ENCODE results near the gene FAM161A. TPM values are rescaled to one million over a fixed set of nuclear protein-coding genes. Genes with fewer than 3 reads are reported as not detected.

FAM161A gene, protein sequence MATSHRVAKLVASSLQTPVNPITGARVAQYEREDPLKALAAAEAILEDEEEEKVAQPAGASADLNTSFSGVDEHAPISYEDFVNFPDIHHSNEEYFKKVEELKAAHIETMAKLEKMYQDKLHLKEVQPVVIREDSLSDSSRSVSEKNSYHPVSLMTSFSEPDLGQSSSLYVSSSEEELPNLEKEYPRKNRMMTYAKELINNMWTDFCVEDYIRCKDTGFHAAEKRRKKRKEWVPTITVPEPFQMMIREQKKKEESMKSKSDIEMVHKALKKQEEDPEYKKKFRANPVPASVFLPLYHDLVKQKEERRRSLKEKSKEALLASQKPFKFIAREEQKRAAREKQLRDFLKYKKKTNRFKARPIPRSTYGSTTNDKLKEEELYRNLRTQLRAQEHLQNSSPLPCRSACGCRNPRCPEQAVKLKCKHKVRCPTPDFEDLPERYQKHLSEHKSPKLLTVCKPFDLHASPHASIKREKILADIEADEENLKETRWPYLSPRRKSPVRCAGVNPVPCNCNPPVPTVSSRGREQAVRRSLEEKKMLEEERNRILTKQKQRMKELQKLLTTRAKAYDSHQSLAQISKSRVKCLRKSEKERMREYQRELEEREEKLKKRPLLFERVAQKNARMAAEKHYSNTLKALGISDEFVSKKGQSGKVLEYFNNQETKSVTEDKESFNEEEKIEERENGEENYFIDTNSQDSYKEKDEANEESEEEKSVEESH
- 1 to 10 TPM; 2.7 to 3.2 TPM for total RNA-seq

DNA sequence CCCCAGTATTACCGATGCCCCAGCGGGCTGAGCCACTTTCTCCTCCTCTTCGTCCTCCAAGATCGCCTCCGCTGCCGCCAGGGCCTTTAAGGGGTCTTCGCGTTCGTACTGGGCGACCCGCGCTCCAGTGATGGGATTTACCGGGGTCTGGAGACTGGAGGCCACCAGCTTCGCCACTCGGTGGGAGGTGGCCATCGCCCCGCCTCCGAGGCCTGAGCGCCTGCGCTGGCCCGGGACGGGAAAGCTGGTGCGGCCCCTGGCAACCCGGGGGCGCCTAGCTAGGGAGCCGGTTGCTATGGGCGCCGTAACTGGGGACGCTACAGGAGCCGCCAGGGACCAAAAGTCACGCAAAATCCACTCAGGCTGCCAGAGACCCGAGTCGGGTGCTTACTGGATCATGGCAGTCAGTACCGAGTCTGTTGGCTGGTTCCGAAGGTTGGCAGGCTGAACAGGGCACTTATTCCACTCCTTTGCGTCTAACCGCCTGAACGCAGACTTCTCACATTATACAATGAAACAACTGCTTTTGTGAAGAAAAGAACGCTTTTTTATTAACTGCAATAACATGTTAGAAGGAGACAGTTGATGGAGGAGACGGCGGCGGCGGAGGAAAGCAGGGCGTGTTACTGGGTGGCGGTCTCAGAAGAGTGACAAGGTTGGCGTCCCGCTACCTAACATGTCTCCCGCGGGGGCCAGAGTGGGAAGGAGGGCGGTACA lies at the start of gene FAM161A:
FAM161A (minus strand) TSS at position 214 of the 717 bp plus-strand sequence; CDS start at position 195, 19 bp downstream.

DNA sequence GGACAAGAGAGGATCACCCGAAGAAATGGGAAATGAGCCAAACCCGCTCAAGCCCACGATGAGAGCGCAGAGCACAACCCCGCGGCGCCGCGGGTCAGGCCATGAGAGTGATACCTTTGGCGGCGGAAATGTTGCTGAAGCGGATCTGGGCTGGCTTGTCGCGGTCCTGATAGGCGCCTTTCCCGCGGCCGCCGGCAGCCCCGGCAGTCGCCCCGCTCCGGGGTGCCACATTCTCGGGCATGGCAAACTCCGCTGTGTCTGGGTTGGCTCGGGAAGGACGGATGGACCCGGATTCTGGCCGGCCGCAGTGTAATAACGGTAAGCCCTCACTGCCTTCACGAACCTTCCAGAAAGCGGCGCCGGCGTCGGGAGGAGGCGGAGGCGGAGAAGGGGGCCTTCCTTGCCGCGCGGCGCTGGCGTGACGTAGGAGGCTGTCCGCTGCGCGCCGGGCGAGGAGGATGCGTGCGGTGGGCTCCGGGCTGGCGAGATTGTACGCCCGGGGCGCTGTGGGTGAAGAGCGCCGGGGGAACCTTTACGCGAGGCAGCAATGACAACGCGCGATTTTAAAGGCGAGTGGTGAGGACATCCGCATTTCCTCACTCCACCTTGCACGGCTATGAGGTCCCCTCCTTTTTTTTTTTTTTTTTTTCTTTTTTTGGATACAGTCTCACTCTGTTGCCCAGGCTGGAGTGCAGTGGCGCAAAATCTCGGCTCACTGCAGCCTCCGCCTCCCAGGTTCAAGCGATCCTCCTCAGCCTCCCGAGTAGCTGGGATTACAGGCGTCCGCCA lies 34.6 kb upstream of the FAM161A start, which contains the start of gene CCT4:
CCT4 (minus strand) TSS at position 390 of the 789 bp plus-strand sequence; CDS start at position 241, 149 bp downstream.

Other genes with a start within 250 kb of the FAM161A start
- gene CCT4, start 34.6 kb upstream of the FAM161A start, total RNA-seq = 100 to 1,000 TPM; 119 to 131 TPM
- gene COMMD1, start 51.6 kb upstream of the FAM161A start, total RNA-seq = 10 to 100 TPM; 23.3 to 23.5 TPM

All from activated naive CD4-positive, alpha-beta T cell treated with anti-CD3 and anti-CD28 coated beads, Interleukin-2, amount 10 ng/mL, durations not matched to agents 5 hours and 36 hours (primary cell).